Measurements from ENCODE around the gene NANOS1.
"Not testable (repeated sequence)": the region's sequence is repeated elsewhere in the genome, so short reads cannot be mapped to it uniquely, and the experiment has no call there.

NANOS1 gene

DNA sequence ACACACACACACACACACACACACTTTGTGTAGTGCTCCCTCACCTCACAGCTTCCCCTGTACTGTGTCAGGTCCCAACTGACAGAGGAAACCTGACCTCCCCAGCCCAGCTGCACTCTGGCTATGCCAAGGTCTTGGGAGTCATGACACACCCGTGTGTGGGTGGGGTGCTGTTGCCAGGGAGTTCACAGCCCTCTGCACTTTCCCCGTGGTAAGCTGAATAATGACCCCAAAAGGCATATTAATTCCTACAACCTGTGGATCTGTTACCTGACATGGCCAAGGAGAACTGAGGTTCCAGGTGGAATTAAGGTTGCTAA lies 8.9 kb upstream of the NANOS1 start:
- no peak for DNase-seq

DNA sequence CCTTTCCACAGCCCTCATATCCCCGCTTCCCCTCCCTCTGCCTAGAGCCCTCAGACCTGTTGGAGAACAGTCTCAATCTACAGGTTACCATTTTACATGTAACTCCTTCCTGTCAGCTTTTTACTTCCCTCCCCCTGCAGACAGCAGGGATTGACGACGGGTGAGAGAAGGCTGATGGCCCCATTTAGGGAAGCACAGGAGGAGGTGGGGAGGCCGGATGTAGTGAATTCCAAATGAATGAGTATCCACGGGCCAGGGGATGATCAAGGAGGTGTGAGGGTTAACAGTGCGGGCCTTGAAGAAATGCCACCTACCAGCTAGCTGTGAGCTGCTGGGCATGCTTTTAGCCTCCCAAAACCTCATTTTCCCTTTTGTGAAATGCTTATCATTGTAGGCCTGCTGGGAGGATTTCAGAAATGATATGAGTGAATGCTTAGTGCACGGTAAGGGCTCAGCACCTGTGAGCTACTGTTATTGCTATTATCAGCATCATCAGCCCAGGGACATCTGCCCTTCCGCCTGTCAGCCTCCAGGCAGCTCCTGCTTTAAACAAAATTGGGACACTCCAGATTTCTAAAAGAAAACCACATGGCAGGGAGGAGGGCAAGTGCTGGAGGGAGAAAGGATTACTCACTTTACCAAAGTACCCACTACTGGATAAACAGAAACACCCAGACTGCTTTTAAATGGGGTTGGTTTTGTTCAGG lies 6.5 kb upstream of the NANOS1 start:
- no peak for DNase-seq

- no peak for DNase-seq
These were observed 6.0 kb upstream of the NANOS1 start for GRCh38 chr10:119023553-119023868.

DNA sequence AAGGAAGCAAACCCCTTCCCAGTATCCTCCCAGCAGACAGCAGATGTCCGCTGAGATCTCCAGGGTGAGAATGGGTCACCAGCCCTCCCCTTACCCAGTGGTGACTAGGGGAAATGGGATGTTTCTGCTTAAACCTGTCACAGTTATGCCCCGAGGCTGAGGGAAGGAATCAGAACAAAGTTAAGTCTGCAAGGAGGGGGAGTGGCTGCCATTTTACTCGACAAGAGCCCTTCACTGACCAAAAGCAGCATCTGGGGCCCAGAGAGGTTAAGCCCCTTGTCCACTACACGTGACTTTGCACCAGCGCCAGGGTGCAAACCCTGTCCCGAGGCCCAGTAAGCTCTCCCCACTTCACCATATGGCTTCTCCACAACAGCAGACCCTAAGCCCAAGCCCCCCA lies 4.6 kb upstream of the NANOS1 start:
- no peak for DNase-seq

DNA sequence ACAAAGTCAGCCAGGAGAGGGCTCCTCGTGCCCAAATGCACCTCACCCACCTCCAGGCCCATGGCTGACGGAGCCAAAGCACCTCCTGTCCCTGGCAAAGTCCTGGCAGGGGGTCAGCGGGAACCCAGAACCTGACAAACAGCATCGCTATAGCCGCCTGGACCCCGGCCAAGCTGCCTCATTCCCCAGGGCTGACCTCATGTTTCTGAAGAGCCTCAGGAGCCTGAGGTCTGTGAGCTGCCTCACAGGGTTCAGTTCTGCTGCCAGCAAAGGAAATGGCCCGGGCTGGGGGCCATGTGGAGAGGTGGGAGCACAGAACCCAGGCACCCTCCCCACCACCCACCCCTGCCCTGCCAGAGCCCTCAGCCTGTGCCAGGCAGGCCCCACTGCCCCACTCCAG lies 4.2 kb upstream of the NANOS1 start:
- no peak for DNase-seq

- DNase-seq = no peak
These were observed 3.7 kb upstream of the NANOS1 start for GRCh38 chr10:119025776-119026175.

- DNase-seq = no peak
These were observed 3.0 kb upstream of the NANOS1 start for GRCh38 chr10:119026301-119027110.

DNA sequence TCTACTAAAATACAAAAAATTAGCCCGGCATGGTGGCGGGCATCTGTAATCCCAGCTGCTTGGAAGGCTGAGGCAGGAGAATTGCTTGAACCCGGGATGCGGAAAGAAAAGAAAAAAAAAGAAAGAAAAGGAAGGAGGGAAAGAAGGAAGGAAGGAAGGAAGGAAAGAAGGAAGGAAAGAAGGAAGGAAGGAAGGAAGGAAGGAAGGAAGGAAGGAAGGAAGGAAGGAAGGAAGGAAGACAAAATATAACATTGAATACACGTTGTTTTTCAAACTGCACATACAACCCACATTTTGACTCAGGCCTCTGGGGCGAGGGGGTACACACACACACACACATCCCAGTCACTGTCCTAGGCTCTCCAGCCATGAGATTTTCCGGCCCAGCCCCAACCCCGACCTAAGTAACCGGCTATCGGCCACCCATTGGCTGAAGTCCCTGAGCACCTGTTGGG lies 1.0 kb upstream of the NANOS1 start:
- DNase-seq = not testable (repeated sequence)

DNA sequence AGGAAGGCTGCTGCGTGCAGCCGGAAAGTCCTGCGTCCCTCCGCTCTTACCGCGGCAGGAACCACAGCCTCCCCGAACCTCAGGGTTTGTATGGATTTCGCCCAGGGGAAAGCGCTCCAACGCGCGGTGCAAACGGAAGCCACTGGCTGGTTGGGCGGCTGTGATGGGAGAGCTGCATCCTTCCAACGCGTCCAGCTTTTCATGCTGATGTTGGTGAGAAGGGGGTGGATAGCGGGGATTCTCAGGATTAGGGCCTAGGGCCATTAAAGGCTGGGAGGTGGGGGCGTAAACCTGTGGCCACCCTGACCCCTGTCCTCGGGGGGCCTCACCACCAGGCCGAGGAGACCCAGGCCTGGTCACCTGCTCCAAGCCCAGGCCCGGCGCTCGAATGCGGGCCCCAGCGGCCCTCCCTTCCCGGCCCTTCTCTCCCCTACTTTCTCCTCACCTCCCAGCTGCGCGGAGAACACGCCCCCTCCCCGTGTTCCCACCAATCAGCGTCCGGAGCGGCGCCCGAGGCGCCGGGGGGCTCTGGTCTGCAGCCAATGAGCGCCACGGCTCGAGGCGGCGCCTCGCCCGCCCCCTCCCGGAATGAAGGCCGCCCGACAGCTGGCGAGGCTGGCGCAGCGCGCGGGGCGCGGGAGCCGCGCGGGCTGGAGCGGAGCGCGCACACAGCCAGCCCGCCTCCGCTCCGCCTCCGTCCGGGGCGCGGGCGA lies 458 bp upstream of the NANOS1 start:
- DNase-seq = peak; percentile 84

DNA sequence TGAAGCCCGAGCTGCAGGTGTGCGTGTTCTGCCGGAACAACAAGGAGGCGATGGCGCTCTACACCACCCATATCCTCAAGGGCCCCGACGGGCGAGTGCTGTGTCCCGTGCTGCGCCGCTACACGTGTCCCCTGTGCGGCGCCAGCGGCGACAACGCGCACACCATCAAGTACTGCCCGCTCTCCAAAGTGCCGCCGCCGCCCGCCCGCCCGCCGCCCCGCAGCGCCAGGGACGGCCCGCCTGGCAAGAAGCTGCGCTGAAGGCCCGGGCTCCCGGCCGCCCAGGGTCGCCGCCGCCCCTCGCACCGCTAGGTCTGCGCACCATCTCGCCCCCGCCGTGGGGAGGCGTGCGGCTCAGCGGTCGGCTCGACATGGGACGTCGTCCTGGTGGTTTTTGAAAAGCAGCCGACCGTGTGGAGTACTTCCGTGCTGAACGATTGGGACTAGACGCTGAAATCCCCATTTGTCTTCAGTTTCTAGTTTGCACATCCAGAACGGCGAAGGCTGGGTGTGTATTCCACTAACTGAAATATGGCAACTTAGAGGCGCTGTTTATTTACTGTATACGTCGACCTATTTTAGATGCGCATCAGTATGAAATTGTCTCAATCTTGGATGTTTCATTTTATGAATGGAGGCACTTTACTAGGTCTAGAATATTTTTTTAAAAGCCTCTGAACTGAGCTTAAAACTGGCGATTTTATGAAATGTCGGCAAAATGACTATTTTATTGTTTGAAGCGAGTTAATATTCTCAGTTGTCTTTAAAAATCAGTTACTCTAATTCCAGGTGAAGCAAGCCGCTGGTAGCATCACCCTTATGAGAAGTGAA lies 1.1 kb downstream of the NANOS1 start:
- peak; percentile 68 for DNase-seq

- no peak for DNase-seq
These were observed 2.1 kb downstream of the NANOS1 start for GRCh38 chr10:119031496-119032059.

DNA sequence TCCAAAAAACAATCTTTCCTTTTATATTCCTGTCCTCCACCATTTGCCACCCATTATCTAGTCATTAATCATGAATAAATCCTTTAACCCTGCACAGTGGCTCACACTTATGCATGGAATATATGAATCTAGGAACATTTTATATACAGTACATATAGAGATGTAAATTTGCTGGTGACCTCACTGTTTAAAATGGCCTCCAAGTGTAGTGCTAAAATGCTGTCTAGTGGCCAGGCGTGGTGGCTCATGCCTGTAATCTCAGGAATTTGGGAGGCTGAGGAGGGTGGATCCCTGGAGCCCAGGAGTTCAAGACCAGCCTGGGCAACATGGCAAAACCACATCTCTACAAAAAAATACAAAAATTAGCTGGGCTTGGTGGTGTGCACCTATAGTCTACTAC lies 9.6 kb downstream of the NANOS1 start:
- DNase-seq = no peak

GRCh38 chr10:119041326-119041725 lies 11.8 kb downstream of the NANOS1 start:
- DNase-seq = no peak

DNA sequence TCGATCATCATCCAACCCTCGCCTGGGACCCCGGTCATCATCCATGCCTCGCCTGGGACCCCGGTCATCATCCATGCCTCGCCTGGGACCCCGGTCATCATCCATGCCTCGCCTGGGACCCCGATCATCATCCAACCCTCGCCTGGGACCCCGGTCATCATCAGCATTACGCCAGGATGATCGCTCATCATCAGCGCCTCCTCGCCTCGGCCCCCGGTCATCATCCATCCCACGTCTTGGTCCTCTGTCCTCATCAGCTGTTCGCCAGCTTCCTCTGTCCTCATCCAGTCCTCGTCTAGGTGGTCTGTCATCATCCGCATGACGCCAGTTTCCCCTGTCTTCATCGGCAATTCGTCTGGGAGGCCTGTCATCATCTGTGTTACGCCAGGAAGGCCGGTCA lies 12.7 kb downstream of the NANOS1 start:
- DNase-seq = no peak

DNA sequence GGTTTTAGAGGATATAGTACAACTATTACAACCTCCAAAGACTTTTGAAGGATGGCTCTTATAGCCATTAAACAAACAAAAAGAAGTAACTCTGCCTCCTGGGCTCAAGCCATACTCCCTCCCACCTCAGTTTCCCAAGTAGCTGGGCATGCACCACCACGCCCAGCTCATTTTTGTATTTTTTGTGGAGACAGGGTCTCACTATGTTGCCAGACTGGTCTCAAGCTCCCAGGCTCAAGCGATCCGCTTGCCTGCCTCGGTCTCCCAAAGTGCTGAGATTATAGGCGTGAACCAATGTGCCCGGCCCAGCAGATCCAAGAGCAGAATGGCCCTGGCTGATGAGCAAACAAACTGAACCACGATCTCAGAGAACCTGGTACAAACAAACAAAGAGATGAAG lies 16.0 kb downstream of the NANOS1 start:
- DNase-seq = no peak

- no peak for DNase-seq
These were observed 19.8 kb downstream of the NANOS1 start for GRCh38 chr10:119049361-119049760.

GRCh38 chr10:119049777-119050176 lies 20.3 kb downstream of the NANOS1 start:
- no peak for DNase-seq

- no peak for DNase-seq
These were observed 22.3 kb downstream of the NANOS1 start for GRCh38 chr10:119051775-119052174.

DNA sequence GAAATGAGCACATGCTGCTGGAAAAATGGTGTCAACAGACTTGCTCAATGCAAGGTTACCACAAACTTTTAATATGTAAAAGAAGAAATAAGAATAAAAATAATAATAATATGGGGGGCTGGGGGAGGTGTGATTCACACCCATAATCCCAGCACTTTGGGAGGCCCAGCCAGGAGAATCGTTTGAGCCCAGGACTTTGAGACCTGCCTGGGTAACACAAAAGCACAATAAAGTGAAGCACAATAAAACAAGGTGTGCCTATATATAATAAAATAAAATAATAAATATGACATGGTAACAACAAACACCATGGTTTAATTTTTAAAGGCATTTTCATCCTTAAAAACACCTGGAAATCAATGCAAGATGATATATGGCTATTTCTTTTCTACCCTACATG lies 26.0 kb downstream of the NANOS1 start:
- no peak for DNase-seq

GRCh38 chr10:119058010-119058409 lies 28.5 kb downstream of the NANOS1 start:
- no peak for DNase-seq

GRCh38 chr10:119059557-119059956 lies 30.0 kb downstream of the NANOS1 start:
- DNase-seq = no peak

GRCh38 chr10:119060107-119060506 lies 30.6 kb downstream of the NANOS1 start:
- no peak for DNase-seq

GRCh38 chr10:119061352-119061751 lies 31.8 kb downstream of the NANOS1 start:
- DNase-seq = no peak
